ENCODE data around the gene VIPR1.
"Not testable (repeated sequence)": the region's sequence is repeated elsewhere in the genome, so short reads cannot be mapped to it uniquely, and the experiment has no call there.

DNA sequence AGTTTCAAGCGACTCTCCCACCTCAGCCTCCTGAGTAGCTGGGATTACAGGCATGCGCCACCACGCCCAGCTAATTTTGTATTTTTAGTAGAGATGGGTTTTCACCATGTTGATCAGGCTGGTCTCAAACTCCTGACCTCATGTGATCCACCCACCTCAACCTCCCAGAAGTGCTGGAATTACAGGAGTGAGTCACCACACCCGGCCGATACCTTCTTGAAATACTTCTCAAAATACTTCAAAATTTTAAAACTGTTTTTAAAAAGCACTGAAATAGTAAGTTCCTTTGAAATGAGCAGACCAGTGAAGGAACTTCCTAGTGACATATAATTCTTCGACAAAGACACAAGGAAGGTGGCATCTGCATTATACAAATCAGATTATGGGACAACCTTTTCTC is 54.4 kb downstream of the VIPR1 start:
- TF ChIP-seq EZH2 (IDR thresholded peaks at IDR 0.05); POLR2AphosphoS5 (IDR thresholded peaks at IDR 0.05; ENCODE audit: borderline replicate concordance, low read depth, low read length); FOXP2 (optimal IDR thresholded peaks at IDR 0.05; ENCODE audit: control extremely low read depth, extremely low read length, insufficient read depth): not testable (repeated sequence)

Measured in SK-N-MC (cell line).